ENCODE results near the gene RGS12.

The RGS12 gene

GRCh38 chr4:3276986-3277385 lies 15.8 kb upstream of the RGS12 start:
- in situ Hi-C loops (cut with MboI; ENCODE audit: low sequenced_read_pairs): no loop called here

DNA sequence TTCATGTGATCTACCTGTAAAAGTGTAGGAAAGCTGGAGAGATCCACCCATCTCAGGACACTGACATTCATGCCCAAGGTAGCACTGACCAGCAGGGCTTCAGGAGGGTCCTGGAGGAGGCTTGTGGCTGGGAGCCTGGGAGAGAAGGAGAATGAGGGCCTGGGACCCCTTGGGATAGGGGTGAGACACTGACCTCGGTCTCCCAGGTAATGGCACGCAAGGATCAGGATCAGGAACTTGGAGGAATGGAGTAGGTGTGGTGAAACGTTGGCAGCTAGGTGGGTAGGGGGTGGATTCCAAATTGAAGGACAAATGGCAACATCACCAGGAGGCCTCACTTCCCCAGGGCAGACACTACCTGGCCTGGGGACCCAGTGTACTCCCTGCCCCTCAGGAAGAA lies 12.4 kb upstream of the RGS12 start:
- in situ Hi-C loops (cut with MboI; ENCODE audit: low sequenced_read_pairs): no loop called here

DNA sequence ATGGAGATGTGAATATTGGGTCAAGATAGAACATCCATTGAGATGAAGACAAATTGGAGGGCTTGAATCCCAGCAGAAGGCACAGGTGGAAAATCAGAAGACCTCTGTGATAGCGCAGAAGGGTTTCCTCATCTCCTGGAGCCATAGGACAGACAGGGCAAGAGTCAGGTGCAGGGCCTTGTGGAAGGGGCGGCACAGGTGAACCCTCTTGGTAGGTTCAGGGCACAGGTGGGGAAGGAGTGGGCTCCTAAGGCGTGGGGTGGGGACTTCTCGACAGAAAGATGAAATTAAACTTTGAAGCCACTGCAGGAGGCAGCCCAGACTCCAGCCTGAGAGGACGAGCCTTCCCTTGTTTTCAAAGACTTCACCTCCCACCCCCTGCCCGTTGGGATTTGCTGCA lies 9.3 kb upstream of the RGS12 start:
- in situ Hi-C loops (cut with MboI; ENCODE audit: low sequenced_read_pairs): no loop called here

DNA sequence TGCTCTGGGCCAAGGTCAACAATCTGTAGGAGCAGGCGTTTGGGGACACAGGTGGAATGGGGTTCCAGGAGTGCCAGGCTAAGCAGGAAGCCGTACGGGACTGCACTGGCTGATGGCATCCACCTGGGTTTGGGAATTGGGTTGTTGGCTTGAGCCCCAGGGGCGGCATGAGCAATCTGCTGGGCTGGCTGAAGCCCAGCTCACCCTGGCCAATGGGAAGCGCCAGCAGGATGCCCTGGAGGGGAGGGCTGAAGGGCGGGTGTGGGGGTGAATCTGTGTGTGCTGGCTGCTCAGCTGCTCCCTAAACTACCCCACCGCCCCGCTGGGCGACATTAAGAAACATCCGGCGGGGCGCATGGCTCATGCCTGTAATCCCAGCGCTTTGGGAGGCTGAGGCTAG lies 8.9 kb upstream of the RGS12 start:
- in situ Hi-C loops (cut with MboI; ENCODE audit: low sequenced_read_pairs): no loop called here

GRCh38 chr4:3284734-3285557 lies 7.9 kb upstream of the RGS12 start:
- in situ Hi-C loops (cut with MboI; ENCODE audit: low sequenced_read_pairs): no loop called here

- in situ Hi-C loops (cut with MboI; ENCODE audit: low sequenced_read_pairs): no loop called here
Observed at GRCh38 chr4:3285558-3286334, 7.1 kb upstream of the RGS12 start.

DNA sequence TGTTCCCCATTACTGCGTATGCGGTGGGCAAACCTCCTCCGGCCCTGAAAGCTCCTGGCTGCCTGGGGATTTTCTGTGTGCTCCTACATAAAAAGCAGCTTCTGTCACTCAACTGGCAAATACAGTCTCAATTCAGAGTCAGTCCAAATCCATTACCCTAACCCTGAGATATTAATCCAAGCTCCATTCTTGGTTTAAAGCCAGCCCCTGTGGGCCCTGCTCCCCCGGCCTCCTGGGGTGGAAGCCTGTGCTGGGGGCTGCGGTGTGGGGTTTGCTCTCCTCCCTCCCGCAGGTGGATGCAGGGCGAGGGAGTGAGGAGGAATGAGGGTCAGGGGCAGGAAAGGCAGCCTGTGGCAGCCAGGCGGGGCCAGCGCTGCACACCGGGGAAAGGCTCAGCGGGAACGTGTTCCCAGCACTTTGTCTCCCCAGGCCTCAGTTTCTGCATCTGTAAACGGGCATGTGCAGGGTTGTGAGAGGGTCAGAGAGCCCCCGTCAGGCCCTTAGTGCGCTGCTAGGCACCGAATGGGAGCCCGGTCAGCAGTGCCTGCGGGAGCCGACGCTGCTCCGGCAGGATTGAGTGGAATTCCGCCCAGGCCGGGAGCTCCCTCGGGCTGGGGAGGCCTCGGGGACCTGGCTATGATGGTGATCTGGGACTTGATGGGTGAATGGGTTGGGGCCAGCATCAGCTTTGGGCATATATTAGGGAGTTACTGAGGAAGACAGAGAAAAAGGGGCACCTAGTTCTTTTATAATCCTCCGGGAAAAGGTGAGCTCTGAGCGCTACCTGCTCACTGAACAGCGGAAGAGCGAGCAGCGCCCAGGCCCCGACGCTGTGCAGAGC lies 6.3 kb upstream of the RGS12 start:
- in situ Hi-C loops (cut with MboI; ENCODE audit: low sequenced_read_pairs): no loop called here

DNA sequence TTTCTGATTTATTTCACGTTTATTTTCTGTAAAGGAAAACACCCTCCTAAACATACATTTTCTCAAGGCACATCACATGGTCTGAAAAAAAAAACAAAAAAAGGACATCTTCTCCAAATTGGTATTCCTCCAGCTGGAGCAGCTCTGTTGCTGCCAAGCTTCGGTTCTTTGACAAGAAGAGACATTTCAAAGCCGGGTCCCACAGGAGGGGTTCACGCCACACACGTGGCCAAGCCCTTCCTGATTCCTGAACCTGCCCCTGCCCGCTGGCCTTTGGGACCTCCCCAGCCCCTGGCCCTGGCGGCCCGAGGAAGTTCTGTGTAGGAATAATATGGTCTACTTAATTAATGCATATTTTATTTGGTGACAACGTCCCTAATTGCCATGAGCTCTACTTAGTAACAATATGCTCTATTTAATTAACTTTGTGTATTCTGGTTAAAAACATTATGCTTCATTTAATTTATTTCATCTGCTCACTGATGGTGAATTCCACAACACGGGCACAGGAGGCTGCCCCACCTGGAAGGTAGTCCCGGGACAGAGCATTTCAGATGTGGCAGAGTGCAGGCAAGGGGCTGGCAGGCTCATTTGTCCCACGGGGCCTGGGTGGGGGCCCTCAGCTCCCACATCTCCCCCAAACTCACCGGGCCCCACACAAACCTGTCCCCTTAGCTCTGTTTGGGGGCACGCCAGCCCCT lies 5.4 kb upstream of the RGS12 start:
- in situ Hi-C loops (cut with MboI; ENCODE audit: low sequenced_read_pairs): no loop called here

- in situ Hi-C loops (cut with MboI; ENCODE audit: low sequenced_read_pairs): no loop called here
Observed at GRCh38 chr4:3287972-3288570, 4.8 kb upstream of the RGS12 start.

DNA sequence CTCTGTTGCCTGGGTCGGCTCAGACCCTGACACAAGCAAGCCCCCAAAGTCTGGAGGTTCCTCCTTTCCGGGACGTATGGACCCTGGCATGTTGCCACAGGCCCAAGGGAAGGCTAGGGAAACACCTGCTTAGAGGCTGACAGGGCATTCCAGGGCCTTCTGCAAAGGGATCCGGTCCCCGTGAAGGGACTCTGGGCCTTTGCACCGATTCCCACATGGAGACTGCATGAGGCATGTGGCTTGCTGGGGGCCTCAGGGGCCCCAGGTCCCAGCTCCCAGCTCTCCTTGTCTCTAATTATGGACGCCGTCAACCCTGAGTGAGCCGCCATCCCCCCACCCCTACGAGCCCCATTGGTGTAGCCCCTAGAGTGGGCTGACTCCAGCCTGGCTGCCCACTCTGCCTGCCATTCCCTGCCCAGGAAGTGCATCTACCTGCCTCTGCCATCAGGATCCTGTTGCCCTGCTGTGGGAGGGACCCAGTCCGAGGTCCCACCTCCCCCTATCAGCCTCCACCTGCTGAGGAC lies 4.2 kb upstream of the RGS12 start:
- in situ Hi-C loops (cut with MboI; ENCODE audit: low sequenced_read_pairs): no loop called here

DNA sequence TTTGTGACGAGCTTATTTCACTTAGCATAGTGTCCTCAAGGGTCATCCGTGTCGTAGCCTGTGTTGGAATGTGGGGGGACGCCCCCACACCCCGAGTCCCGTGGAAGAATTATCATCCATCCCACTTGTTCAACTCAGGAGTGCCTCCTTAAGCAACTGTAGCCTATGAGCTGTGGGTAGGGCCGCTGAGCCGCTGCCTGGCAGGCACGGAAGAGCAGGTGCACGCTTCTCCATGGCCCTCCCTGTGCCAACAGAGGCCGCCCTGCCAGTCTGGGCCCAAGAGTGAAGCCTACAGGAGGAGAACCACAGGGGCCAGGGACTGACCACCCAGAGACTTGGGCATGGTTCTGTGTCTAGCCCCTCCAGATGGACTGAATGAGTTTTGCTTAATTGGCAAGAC lies 2.3 kb upstream of the RGS12 start:
- in situ Hi-C loops (cut with MboI; ENCODE audit: low sequenced_read_pairs): no loop called here

GRCh38 chr4:3290889-3291321 lies 1.9 kb upstream of the RGS12 start:
- in situ Hi-C loops (cut with MboI; ENCODE audit: low sequenced_read_pairs): no loop called here

DNA sequence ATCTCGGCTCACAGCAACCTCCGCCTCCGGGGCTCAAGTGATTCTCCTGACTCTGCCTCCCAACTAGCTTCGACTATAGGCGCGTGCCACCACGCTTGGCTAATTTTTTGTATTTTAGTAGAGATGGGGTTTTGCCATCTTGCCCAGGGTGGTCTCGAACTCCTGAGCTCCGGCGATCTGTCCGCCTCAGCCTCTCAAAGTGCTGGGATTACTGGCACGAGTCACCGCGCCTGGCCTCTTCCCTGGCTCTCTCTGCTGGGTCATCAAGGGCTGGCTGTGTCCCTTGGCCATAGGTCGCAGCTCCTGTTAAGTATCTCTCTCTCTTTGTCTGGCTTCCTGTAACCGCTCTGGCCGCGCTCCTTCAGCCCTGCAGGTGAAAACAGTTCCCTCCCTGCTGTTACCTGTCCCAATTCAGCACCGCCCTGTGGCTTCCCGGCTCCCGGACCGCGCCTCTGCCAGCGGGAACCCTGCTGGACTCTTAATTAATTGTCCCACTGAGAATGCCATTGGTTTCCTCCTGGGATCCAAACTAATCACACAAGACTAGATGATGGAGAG lies 1.3 kb upstream of the RGS12 start:
- in situ Hi-C loops (cut with MboI; ENCODE audit: low sequenced_read_pairs): no loop called here

GRCh38 chr4:3291969-3292570 lies 751 bp upstream of the RGS12 start:
- in situ Hi-C loops (cut with MboI; ENCODE audit: low sequenced_read_pairs): no loop called here

GRCh38 chr4:3293401-3294391 lies 875 bp downstream of the RGS12 start:
- in situ Hi-C loops (cut with MboI; ENCODE audit: low sequenced_read_pairs): no loop called here

DNA sequence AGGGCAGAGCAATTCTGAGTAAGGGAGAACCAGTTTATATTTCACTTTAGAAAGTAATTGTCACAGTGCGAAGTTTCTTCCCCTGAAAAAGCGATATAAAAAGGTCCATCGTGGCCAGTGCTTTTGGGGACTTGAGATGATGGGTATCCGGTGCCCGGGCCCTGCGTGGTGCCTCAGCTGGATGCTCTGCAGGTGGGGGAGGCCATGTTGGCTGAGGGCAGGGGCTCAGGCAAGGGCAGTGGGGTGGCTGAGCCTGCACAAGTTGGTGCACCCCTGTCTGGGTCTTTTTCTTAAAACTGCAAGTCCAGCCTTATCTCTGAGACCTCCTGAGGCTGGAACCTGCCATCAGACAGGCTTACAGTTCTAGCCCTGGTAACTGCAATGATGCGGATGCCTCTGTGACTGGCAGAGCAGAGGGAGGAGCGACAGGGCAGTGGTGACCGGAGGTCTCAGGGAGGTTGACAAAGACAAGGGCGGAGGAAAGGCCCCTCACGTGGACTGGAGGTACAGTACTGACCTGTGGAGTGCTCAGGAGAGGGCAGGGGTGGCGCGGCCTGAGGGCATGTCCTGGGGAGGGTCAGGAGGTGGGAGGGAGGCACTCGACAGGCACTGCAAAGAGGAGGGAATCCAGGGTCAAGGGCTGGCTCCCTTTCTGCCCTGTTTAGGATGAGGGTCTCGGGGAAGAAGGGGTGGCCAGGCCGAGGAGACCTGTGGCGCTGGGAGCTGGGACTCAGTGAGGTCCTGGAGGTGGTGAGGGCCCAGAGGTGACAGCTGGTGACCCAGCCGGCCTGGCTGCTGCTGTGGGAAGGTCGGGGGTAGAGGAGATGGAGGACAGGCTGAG lies 1.8 kb downstream of the RGS12 start:
- in situ Hi-C loops (cut with MboI; ENCODE audit: low sequenced_read_pairs): no loop called here
